ENCODE measurements around the gene SUPV3L1. TPM values are rescaled to one million over a fixed set of nuclear protein-coding genes. Genes with fewer than 3 reads are reported as not detected.
"Not testable (repeated sequence)": the region's sequence is repeated elsewhere in the genome, so short reads cannot be mapped to it uniquely, and the experiment has no call there.

SUPV3L1 gene
- total RNA-seq, 3 donors from 2014 or later: 62.3 to 70.0 (median 63.0) TPM

DNA sequence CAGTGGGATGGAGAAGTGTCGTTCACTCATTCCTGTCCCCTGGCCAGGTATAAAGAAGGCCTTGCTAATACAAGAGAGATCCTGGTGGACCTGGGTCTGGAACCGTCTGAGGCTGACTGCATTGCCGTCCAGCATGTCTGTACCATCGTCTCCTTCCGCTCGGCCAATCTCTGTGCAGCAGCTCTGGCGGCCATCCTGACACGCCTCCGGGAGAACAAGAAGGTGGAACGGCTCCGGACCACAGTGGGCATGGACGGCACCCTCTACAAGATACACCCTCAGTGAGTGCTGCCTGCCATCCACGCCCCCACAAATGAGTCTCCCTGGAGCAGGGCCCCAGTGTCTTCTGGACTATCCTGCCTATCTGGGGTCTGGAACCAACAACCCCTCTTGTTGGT is 67.3 kb downstream of the SUPV3L1 start:
- ATAC-seq: no peak
- DNase-seq: no peak
- Mint-ChIP-seq H3K4me1 (ENCODE audit: low read depth) (no peaks in the 10 kb centered on the region), H3K27me3 (ENCODE audit: low read depth) (no peaks in the 10 kb centered on the region), H3K4me3 (no peak overlapping the region), H3K36me3 (ENCODE audit: insufficient read depth) (peaks cover 5% of the 10 kb centered on the region), H3K9me3 (no peaks in the 10 kb centered on the region)

- Mint-ChIP-seq H3K36me3 (ENCODE audit: insufficient read depth) (peaks cover 5% of the 10 kb centered on the region), H3K27me3 (ENCODE audit: low read depth) (no peaks in the 10 kb centered on the region), H3K4me3 (no peak overlapping the region), H3K9me3 (no peaks in the 10 kb centered on the region), H3K4me1 (ENCODE audit: low read depth) (no peaks in the 10 kb centered on the region)
- DNase-seq: no peak
- no peak for ATAC-seq
These were observed 68.2 kb downstream of the SUPV3L1 start for GRCh38 chr10:69248117-69248730.

GRCh38 chr10:69250041-69250440 is 70.0 kb downstream of the SUPV3L1 start:
- Mint-ChIP-seq H3K36me3 (ENCODE audit: insufficient read depth) (peaks cover 5% of the 10 kb centered on the region), H3K4me1 (ENCODE audit: low read depth) (no peaks in the 10 kb centered on the region), H3K4me3 (no peak overlapping the region), H3K27me3 (ENCODE audit: low read depth) (no peaks in the 10 kb centered on the region), H3K9me3 (no peaks in the 10 kb centered on the region)
- DNase-seq: no peak
- ATAC-seq: no peak

DNA sequence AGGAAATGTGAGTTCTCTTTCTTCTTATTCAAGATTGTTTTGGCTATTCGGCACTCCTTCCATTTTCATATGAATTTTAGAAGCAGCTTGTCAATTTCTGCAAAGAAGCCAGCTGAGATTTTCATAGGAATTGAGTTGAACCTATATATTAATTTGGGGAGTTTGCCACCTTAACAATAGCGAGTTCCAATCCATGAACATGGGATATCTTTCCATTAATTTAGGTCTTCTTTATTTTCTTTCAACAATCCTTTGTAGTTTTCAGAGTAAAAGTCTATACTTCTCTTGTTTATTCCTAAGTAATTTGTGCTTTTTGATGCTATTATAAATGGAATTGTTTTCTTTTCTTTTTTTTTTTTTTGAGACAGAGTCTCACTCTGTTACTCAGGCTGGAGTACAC is 71.4 kb downstream of the SUPV3L1 start:
- not testable (repeated sequence) for ATAC-seq; H3K27me3 Mint-ChIP-seq (ENCODE audit: low read depth); DNase-seq; H3K4me3 Mint-ChIP-seq; H3K36me3 Mint-ChIP-seq (ENCODE audit: insufficient read depth); H3K4me1 Mint-ChIP-seq (ENCODE audit: low read depth); H3K9me3 Mint-ChIP-seq

- DNase-seq: no peak
- Mint-ChIP-seq H3K27me3 (ENCODE audit: low read depth) (no peaks in the 10 kb centered on the region), H3K36me3 (ENCODE audit: insufficient read depth) (peaks cover 5% of the 10 kb centered on the region), H3K9me3 (no peaks in the 10 kb centered on the region), H3K4me1 (ENCODE audit: low read depth) (no peaks in the 10 kb centered on the region), H3K4me3 (no peak overlapping the region)
- no peak for ATAC-seq
These were observed 73.1 kb downstream of the SUPV3L1 start for GRCh38 chr10:69253171-69253570.

DNA sequence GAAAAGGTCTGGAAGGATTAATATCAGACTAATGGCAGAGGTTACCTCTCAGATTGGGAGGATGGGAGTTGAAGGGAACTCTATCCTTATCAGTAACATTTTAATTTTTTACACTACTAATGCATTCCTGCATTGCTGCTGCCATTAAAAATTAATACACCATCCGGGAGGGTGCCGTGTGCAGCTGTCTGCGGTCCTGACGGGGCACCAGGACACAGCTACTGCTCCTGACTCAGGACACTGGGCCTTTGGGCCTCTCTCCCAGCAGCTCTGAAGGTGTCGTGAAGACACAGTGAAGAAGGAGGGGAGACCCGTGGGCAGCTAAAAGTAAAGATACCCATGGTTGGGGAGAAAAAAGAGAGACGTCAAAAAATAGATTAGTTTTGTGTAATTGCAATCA is 74.8 kb downstream of the SUPV3L1 start:
- Mint-ChIP-seq H3K27me3 (ENCODE audit: low read depth) (no peaks in the 10 kb centered on the region), H3K36me3 (ENCODE audit: insufficient read depth) (peaks cover 2% of the 10 kb centered on the region), H3K9me3 (no peaks in the 10 kb centered on the region), H3K4me1 (ENCODE audit: low read depth) (no peaks in the 10 kb centered on the region), H3K4me3 (no peak overlapping the region)
- ATAC-seq (no peak), DNase-seq (no peak)

Other genes starting within 250 kb of the SUPV3L1 start
- 100 to 1,000 TPM; 443 to 481 (median 460) TPM for gene DDX21, start 224.1 kb upstream of the SUPV3L1 start, total RNA-seq
- 10 to 100 TPM in 1 of 3 donors, 1 to 10 TPM in 2; 7.5 to 11.4 (median 9.3) TPM for gene KIFBP, start 191.4 kb upstream of the SUPV3L1 start, total RNA-seq
- gene SRGN, start 92.1 kb upstream of the SUPV3L1 start, total RNA-seq: 100 to 1,000 TPM; 455 to 725 (median 567) TPM
- gene VPS26A, start 56.1 kb upstream of the SUPV3L1 start, total RNA-seq: 10 to 100 TPM; 25.9 to 30.5 (median 29.9) TPM
- gene HKDC1, start 40.1 kb downstream of the SUPV3L1 start, total RNA-seq: under 1 TPM in 2 of 3 donors, not detected in 1; 0.05 to 0.54 TPM
- 100 to 1,000 TPM; 147 to 169 (median 165) TPM for gene HK1, start 98.3 kb downstream of the SUPV3L1 start, total RNA-seq
- under 1 TPM in 1 of 3 donors, not detected in 2; 0.11 TPM for gene TACR2, start 236.7 kb downstream of the SUPV3L1 start, total RNA-seq